ENCODE results near the gene SEPTIN6. TPM values are rescaled to one million over a fixed set of nuclear protein-coding genes. Genes with fewer than 3 reads are reported as not detected.
A peak's percentile ranks its signal among the peaks of the same experiment; 100 is the strongest.
"Not testable (repeated sequence)": the region's sequence is repeated elsewhere in the genome, so short reads cannot be mapped to it uniquely, and the experiment has no call there.

Gene SEPTIN6
- total RNA-seq, 4 donors from 2014 or later: 10.1 to 14.1 (median 10.9) TPM

GRCh38 chrX:119685225-119686066 is 7.5 kb downstream of the SEPTIN6 start:
- no peak for DNase-seq (ENCODE audit: low spot score in 2 of 2)
- no peaks in the 10 kb centered on the region for H3K9me3 ChIP-seq
- TF ChIP-seq EP300 (IDR thresholded peaks at IDR 0.05) (no peak), POLR2AphosphoS5 (IDR thresholded peaks at IDR 0.05) (peak in 1 of 3 donors; percentile 30)
- H3K4me3 ChIP-seq: no peak overlapping the region
- WGBS: 50% methylated on average over 15 of the region's 15 CpGs
- H3K27me3 ChIP-seq: no peaks in the 10 kb centered on the region
- peaks cover 9% of the 10 kb centered on the region for H3K4me1 ChIP-seq
- H3K36me3 ChIP-seq: no peaks in the 10 kb centered on the region
- H3K27ac ChIP-seq: peak overlapping the region; percentile 72

- H3K4me1 ChIP-seq: peaks cover 9% of the 10 kb centered on the region
- no peaks in the 10 kb centered on the region for H3K36me3 ChIP-seq
- no peak overlapping the region for H3K4me3 ChIP-seq
- no peaks in the 10 kb centered on the region for H3K9me3 ChIP-seq
- TF ChIP-seq EP300 (IDR thresholded peaks at IDR 0.05) (no peak), POLR2AphosphoS5 (IDR thresholded peaks at IDR 0.05) (no peak), POLR2A (IDR thresholded peaks at IDR 0.05) (no peak), CTCF (IDR thresholded peaks at IDR 0.05) (no peak)
- no peak for DNase-seq (ENCODE audit: low spot score in 2 of 2)
- H3K27me3 ChIP-seq: no peaks in the 10 kb centered on the region
- H3K27ac ChIP-seq: peak overlapping the region; percentile 72
- 43% methylated on average over 1 of the region's 1 CpG for WGBS
These were observed 8.1 kb downstream of the SEPTIN6 start for GRCh38 chrX:119684916-119685224.

GRCh38 chrX:119684312-119684711 is 8.7 kb downstream of the SEPTIN6 start:
- not testable (repeated sequence) for H3K4me1 ChIP-seq; DNase-seq (ENCODE audit: low spot score in 2 of 2); H3K9me3 ChIP-seq; H3K4me3 ChIP-seq; H3K27me3 ChIP-seq; H3K36me3 ChIP-seq
- peak overlapping the region; percentile 72 for H3K27ac ChIP-seq
- 90% methylated on average over 8 of the region's 8 CpGs for WGBS

GRCh38 chrX:119682019-119682989 is 10.7 kb downstream of the SEPTIN6 start:
- TF ChIP-seq CTCF (IDR thresholded peaks at IDR 0.05) (no peak), EP300 (IDR thresholded peaks at IDR 0.05) (no peak), POLR2A (IDR thresholded peaks at IDR 0.05) (no peak), POLR2AphosphoS5 (IDR thresholded peaks at IDR 0.05) (no peak)
- DNase-seq (ENCODE audit: low spot score in 2 of 2): no peak
- WGBS: 66% methylated on average over 15 of the region's 15 CpGs

GRCh38 chrX:119677654-119677981 is 15.3 kb downstream of the SEPTIN6 start:
- H3K4me3 ChIP-seq: no peak overlapping the region
- no peaks in the 10 kb centered on the region for H3K4me1 ChIP-seq
- no peaks in the 10 kb centered on the region for H3K36me3 ChIP-seq
- H3K9me3 ChIP-seq: no peaks in the 10 kb centered on the region
- H3K27ac ChIP-seq: no peak overlapping the region
- WGBS: 85% methylated on average over 6 of the region's 6 CpGs
- TF ChIP-seq POLR2AphosphoS5 (IDR thresholded peaks at IDR 0.05) (no peak), POLR2A (IDR thresholded peaks at IDR 0.05) (no peak), EP300 (IDR thresholded peaks at IDR 0.05) (no peak), CTCF (IDR thresholded peaks at IDR 0.05) (no peak)
- no peak for DNase-seq (ENCODE audit: low spot score in 2 of 2)
- H3K27me3 ChIP-seq: no peaks in the 10 kb centered on the region

More at GRCh38 chrX:119682019-119682989, 10.7 kb downstream of the SEPTIN6 start:
- peaks cover 9% of the 10 kb centered on the region for H3K4me1 ChIP-seq
- H3K36me3 ChIP-seq: no peaks in the 10 kb centered on the region
- H3K4me3 ChIP-seq: no peak overlapping the region
- no peaks in the 10 kb centered on the region for H3K27me3 ChIP-seq
- H3K27ac ChIP-seq: no peak overlapping the region
- no peaks in the 10 kb centered on the region for H3K9me3 ChIP-seq
